Ascending aorta (tissue), 2 donors: ENCODE measurements around the gene SLC5A3. TPM values are rescaled to one million over a fixed set of nuclear protein-coding genes. Genes with fewer than 3 reads are reported as not detected.

Experiments
- DNase-seq, 2 donors: peaks; one replicate each; pipeline ENCODE4 v3.0.0-alpha.2; 2019; ENCODE audit warnings: low spot score in 2 of 2
- H3K27ac ChIP-seq, 2 donors: fragments of 200-600 bp; sonication (generic); one replicate each; pipeline ENCODE4 v1.5.1; 2016 to 2017; ENCODE audit warnings: mild to moderate bottlenecking in 1 of 2
- H3K27me3 ChIP-seq: fragments of 200-600 bp; sonication (generic); one replicate; pipeline ENCODE4 v1.5.1; 2017
- H3K36me3 ChIP-seq, 2 donors: fragments of 200-600 bp; sonication (generic); one replicate each; pipeline ENCODE4 v1.5.1; 2016
- H3K4me1 ChIP-seq, 2 donors: fragments of 200-600 bp; sonication (generic); one replicate each; pipeline ENCODE4 v1.5.1; 2016 to 2017; ENCODE audit warnings: mild to moderate bottlenecking in 1 of 2
- H3K4me3 ChIP-seq, 2 donors: fragments of 200-600 bp; sonication (generic); one replicate each; pipeline ENCODE4 v1.5.1; 2016 to 2017; ENCODE audit warnings: mild to moderate bottlenecking in 1 of 2
- H3K9me3 ChIP-seq, 2 donors: fragments of 200-600 bp; sonication (generic); one replicate each; pipeline ENCODE4 v1.5.1; 2016
- CTCF ChIP-seq, 3 experiments: fragments of 200-600 bp in 2 of 3; fragments of 450-650 bp in 1 of 3; sonication (generic) in 2 of 3; IDR thresholded peaks; one replicate each; pipeline ENCODE4 v1.5.1; 2016 to 2019; ENCODE audit warnings: antibody characterized with exemption in 3 of 3, mild to moderate bottlenecking in 1 of 3, moderate library complexity in 1 of 3
- intact Hi-C: fragments of 100-400 bp; cut with DNase I; formaldehyde crosslinking; loops from one replicate; pipeline ENCODE4 v1.15.1; 2023
- total RNA-seq: library from RNA; depleted of rRNA; stranded (reverse); fragments of >200 nt; gene quantifications from one replicate; pipeline ENCODE4 v1.1.0, GENCODE V29; 2016

Gene SLC5A3
- total RNA-seq, 1 donor from 2014 or later, result 8.4 TPM

- H3K4me1 ChIP-seq, result peaks cover 14 to 46% of the 10 kb centered on the region in 2 donors
- TF ChIP-seq CTCF (IDR thresholded peaks at IDR 0.05), result no peak
- intact Hi-C loops, result loop anchor here (2.0 kb wide), 1 partner anchor 271 kb away; no protein-coding TSS in a partner anchor
Measured at GRCh38 chr21:34077888-34078287, 4.5 kb downstream of the SLC5A3 start.

DNA sequence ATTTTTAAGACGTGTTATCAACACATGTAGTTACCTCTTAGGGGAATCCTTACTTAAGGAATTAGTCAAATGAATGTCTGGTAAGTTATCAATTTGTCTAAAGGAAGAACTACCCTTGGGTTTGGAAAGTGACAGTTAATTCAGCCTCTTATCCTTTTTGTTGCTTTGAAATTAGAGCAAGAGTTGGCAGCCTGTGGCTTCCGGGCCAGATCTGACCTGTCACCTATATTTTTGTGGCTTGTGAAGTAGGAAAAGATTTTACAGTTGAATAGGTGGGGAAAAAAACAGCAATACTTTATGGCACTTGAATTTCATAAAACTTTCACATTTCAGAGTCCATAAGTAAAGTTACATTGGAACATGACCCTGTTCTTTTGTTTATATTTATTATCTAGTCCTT is 5.5 kb downstream of the SLC5A3 start:
- TF ChIP-seq CTCF (IDR thresholded peaks at IDR 0.05), result no peak
- Histone ChIP-seq H3K4me1 (peaks cover 14 to 52% of the 10 kb centered on the region in 2 donors), H3K9me3 (no peaks in the 10 kb centered on the region), H3K4me3 (peak overlapping the region in 1 of 2 donors; percentile 25), H3K27ac (peak overlapping the region in 1 of 2 donors; percentile 27), H3K27me3 (no peaks in the 10 kb centered on the region), H3K36me3 (no peaks in the 10 kb centered on the region)
- intact Hi-C loops, result no loop called here
- no peak for DNase-seq

More at GRCh38 chr21:34077888-34078287, 4.5 kb downstream of the SLC5A3 start:
- DNase-seq, result no peak
- Histone ChIP-seq H3K9me3 (no peaks in the 10 kb centered on the region), H3K36me3 (no peaks in the 10 kb centered on the region), H3K4me3 (peak overlapping the region; percentile 15 to 93), H3K27me3 (no peaks in the 10 kb centered on the region), H3K27ac (peak overlapping the region; percentile 12 to 43)

DNA sequence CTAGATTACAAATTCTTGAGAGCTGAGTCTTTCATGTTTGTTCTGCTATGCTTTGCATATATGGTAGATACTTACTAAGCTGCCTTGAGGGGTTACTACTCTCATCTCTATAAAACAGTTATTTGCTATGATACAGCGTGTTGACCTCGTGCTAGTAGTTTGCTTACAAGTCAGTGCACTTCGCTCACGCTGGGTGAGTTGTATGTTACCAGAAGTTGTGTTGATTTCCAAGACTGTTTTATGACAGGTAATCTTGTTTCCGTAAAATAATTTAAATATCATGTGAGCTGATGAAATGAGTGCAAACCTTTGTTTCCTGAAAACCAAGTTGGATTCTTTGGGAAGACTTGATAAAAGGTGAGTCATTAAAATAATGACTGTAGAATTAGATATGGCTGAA is 7.3 kb downstream of the SLC5A3 start:
- H3K27ac ChIP-seq, result peak overlapping the region in 1 of 2 donors; percentile 27
- no peaks in the 10 kb centered on the region for H3K36me3 ChIP-seq
- H3K9me3 ChIP-seq, result no peaks in the 10 kb centered on the region
- peak overlapping the region in 1 of 2 donors; percentile 10 for H3K4me3 ChIP-seq
- no peaks in the 10 kb centered on the region for H3K27me3 ChIP-seq
- no peak for TF ChIP-seq CTCF (IDR thresholded peaks at IDR 0.05)
- intact Hi-C loops, result no loop called here
- peaks cover 14 to 50% of the 10 kb centered on the region in 2 donors for H3K4me1 ChIP-seq
- no peak for DNase-seq

DNA sequence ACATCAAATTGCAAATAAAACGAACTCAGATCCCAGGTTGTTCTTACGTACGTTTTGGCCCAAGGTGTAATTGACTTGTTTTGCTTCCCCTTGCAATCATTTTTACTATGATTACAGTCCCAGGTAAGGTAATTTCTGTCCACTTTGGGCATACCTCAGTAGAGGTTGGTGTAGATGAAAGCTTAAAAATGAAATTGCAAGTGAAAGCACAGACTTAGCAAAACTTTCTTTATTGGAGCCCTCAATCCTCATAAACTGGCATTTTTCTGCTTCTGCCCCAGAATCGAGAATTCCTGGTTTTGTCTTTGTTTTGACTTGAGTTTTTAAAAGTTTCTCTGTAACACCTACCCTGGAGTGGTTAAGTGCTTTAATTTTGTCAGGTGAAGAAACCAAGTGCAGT is 9.4 kb downstream of the SLC5A3 start:
- TF ChIP-seq CTCF (IDR thresholded peaks at IDR 0.05), result no peak
- no peaks in the 10 kb centered on the region for H3K9me3 ChIP-seq
- H3K4me3 ChIP-seq, result no peak overlapping the region
- H3K27ac ChIP-seq, result peak overlapping the region; percentile 13 to 16
- H3K36me3 ChIP-seq, result no peaks in the 10 kb centered on the region
- H3K4me1 ChIP-seq, result peaks cover 10 to 58% of the 10 kb centered on the region in 2 donors
- DNase-seq, result no peak
- intact Hi-C loops, result no loop called here
- H3K27me3 ChIP-seq, result no peaks in the 10 kb centered on the region

- no peak for DNase-seq
- no peaks in the 10 kb centered on the region for H3K36me3 ChIP-seq
- H3K9me3 ChIP-seq, result no peaks in the 10 kb centered on the region
- H3K27ac ChIP-seq, result peak overlapping the region; percentile 13 to 45
- no peak overlapping the region for H3K4me3 ChIP-seq
- H3K4me1 ChIP-seq, result peaks cover 10 to 54% of the 10 kb centered on the region in 2 donors
- no peak for TF ChIP-seq CTCF (IDR thresholded peaks at IDR 0.05)
- H3K27me3 ChIP-seq, result no peaks in the 10 kb centered on the region
- intact Hi-C loops, result no loop called here
Measured at GRCh38 chr21:34083357-34083756, 10.0 kb downstream of the SLC5A3 start.

- Histone ChIP-seq H3K4me1 (peaks cover 11 to 57% of the 10 kb centered on the region in 2 donors), H3K27ac (no peak overlapping the region), H3K4me3 (no peak overlapping the region), H3K27me3 (no peaks in the 10 kb centered on the region), H3K36me3 (no peaks in the 10 kb centered on the region), H3K9me3 (no peaks in the 10 kb centered on the region)
- no peak for TF ChIP-seq CTCF (IDR thresholded peaks at IDR 0.05)
- intact Hi-C loops, result no loop called here
- DNase-seq, result no peak
Measured at GRCh38 chr21:34085129-34085528, 11.8 kb downstream of the SLC5A3 start.
